ENCODE measurements around the gene SLC25A28.

GRCh38 chr10:99573790-99574189, 46.4 kb downstream of the SLC25A28 start:
- TF ChIP-seq POLR2AphosphoS5 (IDR thresholded peaks at IDR 0.05) (no peak), CTCF (IDR thresholded peaks at IDR 0.05) (no peak)

Measured in transverse colon (tissue), 4 donors.